OCI-LY1 (cell line): ENCODE data around the gene IL4R.
"Not testable (repeated sequence)": the region's sequence is repeated elsewhere in the genome, so short reads cannot be mapped to it uniquely, and the experiment has no call there.

Experiments used
- EZH2 ChIP-seq: fragments of 200-600 bp; sonication (generic), shearing (Covaris generic); IDR thresholded peaks from 2 replicates; pipeline ENCODE4 v1.8.0; 2017; ENCODE audit warnings: borderline replicate concordance, mixed run types, mild to moderate bottlenecking, antibody characterized with exemption, low read length, moderate library complexity, mixed read lengths
- TF ChIP-seq, protein P1 (sequence below): fragments of 200-600 bp; sonication (generic), shearing (Covaris generic); IDR thresholded peaks from 2 replicates; pipeline ENCODE4 v1.5.1; 2017; ENCODE audit warnings: mild to moderate bottlenecking, antibody characterized with exemption, low read length, moderate library complexity, mixed read lengths

- TF ChIP-seq, protein P1, sequence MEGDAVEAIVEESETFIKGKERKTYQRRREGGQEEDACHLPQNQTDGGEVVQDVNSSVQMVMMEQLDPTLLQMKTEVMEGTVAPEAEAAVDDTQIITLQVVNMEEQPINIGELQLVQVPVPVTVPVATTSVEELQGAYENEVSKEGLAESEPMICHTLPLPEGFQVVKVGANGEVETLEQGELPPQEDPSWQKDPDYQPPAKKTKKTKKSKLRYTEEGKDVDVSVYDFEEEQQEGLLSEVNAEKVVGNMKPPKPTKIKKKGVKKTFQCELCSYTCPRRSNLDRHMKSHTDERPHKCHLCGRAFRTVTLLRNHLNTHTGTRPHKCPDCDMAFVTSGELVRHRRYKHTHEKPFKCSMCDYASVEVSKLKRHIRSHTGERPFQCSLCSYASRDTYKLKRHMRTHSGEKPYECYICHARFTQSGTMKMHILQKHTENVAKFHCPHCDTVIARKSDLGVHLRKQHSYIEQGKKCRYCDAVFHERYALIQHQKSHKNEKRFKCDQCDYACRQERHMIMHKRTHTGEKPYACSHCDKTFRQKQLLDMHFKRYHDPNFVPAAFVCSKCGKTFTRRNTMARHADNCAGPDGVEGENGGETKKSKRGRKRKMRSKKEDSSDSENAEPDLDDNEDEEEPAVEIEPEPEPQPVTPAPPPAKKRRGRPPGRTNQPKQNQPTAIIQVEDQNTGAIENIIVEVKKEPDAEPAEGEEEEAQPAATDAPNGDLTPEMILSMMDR: not testable (repeated sequence)
- TF ChIP-seq EZH2: not testable (repeated sequence)
Observed at GRCh38 chr16:27272697-27273096, 41.1 kb upstream of the IL4R start.
